Measurements from ENCODE around the gene CPED1.
"Not testable (repeated sequence)": the region's sequence is repeated elsewhere in the genome, so short reads cannot be mapped to it uniquely, and the experiment has no call there.

DNA sequence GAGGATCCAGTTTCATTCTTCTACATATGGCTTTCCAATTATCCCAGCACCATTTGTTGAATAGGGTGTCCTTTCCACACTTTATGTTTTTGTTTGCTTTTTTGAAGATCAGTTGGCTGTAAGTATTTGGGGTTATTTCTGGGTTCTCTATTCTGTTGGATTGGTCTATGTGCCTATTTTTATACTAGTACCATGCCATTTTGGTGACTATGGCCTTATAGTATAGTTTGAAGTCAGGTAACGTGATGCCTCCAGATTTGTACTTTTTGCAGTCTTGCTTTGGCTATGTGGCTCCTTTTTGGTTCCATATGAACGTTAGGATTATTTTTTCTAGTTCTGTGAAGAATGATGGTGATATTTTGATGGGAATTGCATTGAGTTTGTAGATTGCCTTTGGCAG, 48.8 kb downstream of the CPED1 start:
- TF ChIP-seq, protein P1, sequence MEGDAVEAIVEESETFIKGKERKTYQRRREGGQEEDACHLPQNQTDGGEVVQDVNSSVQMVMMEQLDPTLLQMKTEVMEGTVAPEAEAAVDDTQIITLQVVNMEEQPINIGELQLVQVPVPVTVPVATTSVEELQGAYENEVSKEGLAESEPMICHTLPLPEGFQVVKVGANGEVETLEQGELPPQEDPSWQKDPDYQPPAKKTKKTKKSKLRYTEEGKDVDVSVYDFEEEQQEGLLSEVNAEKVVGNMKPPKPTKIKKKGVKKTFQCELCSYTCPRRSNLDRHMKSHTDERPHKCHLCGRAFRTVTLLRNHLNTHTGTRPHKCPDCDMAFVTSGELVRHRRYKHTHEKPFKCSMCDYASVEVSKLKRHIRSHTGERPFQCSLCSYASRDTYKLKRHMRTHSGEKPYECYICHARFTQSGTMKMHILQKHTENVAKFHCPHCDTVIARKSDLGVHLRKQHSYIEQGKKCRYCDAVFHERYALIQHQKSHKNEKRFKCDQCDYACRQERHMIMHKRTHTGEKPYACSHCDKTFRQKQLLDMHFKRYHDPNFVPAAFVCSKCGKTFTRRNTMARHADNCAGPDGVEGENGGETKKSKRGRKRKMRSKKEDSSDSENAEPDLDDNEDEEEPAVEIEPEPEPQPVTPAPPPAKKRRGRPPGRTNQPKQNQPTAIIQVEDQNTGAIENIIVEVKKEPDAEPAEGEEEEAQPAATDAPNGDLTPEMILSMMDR (IDR thresholded peaks at IDR 0.05) = not testable (repeated sequence)
- TF ChIP-seq POLR2A (IDR thresholded peaks at IDR 0.05) = not testable (repeated sequence)

All from testis (tissue), 2 donors.